H1 (cell line): ENCODE results near the gene SLC4A11. TPM values are rescaled to one million over a fixed set of nuclear protein-coding genes. Genes with fewer than 3 reads are reported as not detected.

ENCODE experiments used
- CTCF ChIA-PET: fragments of 300-600 bp; sonication (Branson Sonifier 250); formaldehyde crosslinking; loops from one replicate; lab custom pipeline; 2021; ENCODE audit not compliant: partially characterized antibody; lab: Charles Lee
- POLR2A ChIA-PET: fragments of 300-600 bp; sonication (Branson Sonifier 250); formaldehyde crosslinking; loops from one replicate; lab custom pipeline; 2021; ENCODE audit warnings: inconsistent platforms; ENCODE audit not compliant: partially characterized antibody; lab: Charles Lee
- DNase-seq, 2 experiments: peaks; one replicate each; pipeline versions ENCODE4 v3.0.0 to v3.0.0-alpha.2; 2010 to 2022; ENCODE audit warnings: low spot score in 2 of 2, low read depth in 1 of 2, mixed read lengths in 1 of 2
- FAIRE-seq: peaks from 2 replicates; lab custom pipeline; 2011; peaks lifted over from hg19 to GRCh38; lab: Jason Lieb, UNC
- H2AFZ ChIP-seq: 2 replicates; pipeline ENCODE4 v1.8.1; 2012; ENCODE audit warnings: low read length, inconsistent platforms
- H2AK5ac ChIP-seq: 2 replicates; pipeline ENCODE4 v1.6.1; 2013; ENCODE audit warnings: low read depth, low read length
- H2BK120ac ChIP-seq: replicated peaks from 2 replicates; pipeline ENCODE3; 2013; ENCODE audit warnings: low read depth, low read length, inconsistent platforms
- H2BK12ac ChIP-seq: 2 replicates; pipeline ENCODE4 v1.6.1; 2013; ENCODE audit warnings: low read depth, low read length
- H2BK15ac ChIP-seq: 2 replicates; pipeline ENCODE4 v1.6.1; 2013; ENCODE audit warnings: low read length
- H2BK20ac ChIP-seq: 2 replicates; pipeline ENCODE4 v1.6.1; 2013; ENCODE audit warnings: low read length
- H2BK5ac ChIP-seq: 2 replicates; pipeline ENCODE4 v1.6.1; 2013; ENCODE audit warnings: low read depth, low read length
- H3K14ac ChIP-seq: 2 replicates; pipeline ENCODE4 v1.6.1; 2013; ENCODE audit warnings: inconsistent platforms; ENCODE audit not compliant: insufficient read length
- H3K18ac ChIP-seq: 2 replicates; pipeline ENCODE4 v1.6.1; 2013; ENCODE audit warnings: low read length; ENCODE audit errors: extremely low read depth
- H3K23ac ChIP-seq: 2 replicates; pipeline ENCODE4 v1.6.1; 2013; ENCODE audit warnings: inconsistent platforms; ENCODE audit not compliant: insufficient read length
- H3K23me2 ChIP-seq: 2 replicates; pipeline ENCODE4 v1.6.1; 2013; ENCODE audit warnings: low read depth, low read length
- H3K27ac ChIP-seq: 2 replicates; pipeline ENCODE4 v1.6.1; 2011; ENCODE audit warnings: low read depth, low read length, inconsistent platforms
- H3K27me3 ChIP-seq, 4 experiments: replicated peaks in 1 of 4; 1 replicate in 1 of 4; 2 replicates in 3 of 4; pipeline versions ENCODE4 v1.6.1 to v1.8.1; 2011 to 2013; ENCODE audit warnings: low read length in 3 of 4, mild to moderate bottlenecking in 3 of 4, inconsistent platforms in 2 of 4, mixed read lengths in 2 of 4, moderate library complexity in 1 of 4; ENCODE audit not compliant: control insufficient read depth in 3 of 4, insufficient read depth in 3 of 4; ENCODE audit errors: extremely low read depth in 1 of 4
- H3K36me3 ChIP-seq, 4 experiments: 2 replicates each; pipeline versions ENCODE4 v1.6.1 to v1.8.1; 2011 to 2013; ENCODE audit warnings: mild to moderate bottlenecking in 4 of 4, low read length in 3 of 4, moderate library complexity in 2 of 4, control low read depth in 1 of 4, inconsistent platforms in 1 of 4; ENCODE audit not compliant: insufficient read depth in 4 of 4, control insufficient read depth in 2 of 4
- H3K4ac ChIP-seq: replicated peaks from 2 replicates; pipeline ENCODE3; 2013; ENCODE audit warnings: low read length, low read depth, mixed read lengths, inconsistent platforms; ENCODE audit not compliant: insufficient read length
- H3K4me1 ChIP-seq, 4 experiments: replicated peaks in 1 of 4; 1 replicate in 1 of 4; 2 replicates in 3 of 4; pipeline versions ENCODE4 v1.6.1 to v1.8.1; 2011 to 2013; ENCODE audit warnings: low read length in 3 of 4, inconsistent platforms in 2 of 4, mixed read lengths in 1 of 4; ENCODE audit not compliant: insufficient read depth in 4 of 4, control insufficient read depth in 3 of 4
- H3K4me2 ChIP-seq, 2 experiments: 2 replicates each; pipeline versions ENCODE4 v1.6.1 to v1.8.1; 2011 to 2013; ENCODE audit warnings: low read depth in 2 of 2, low read length in 2 of 2, control low read depth in 1 of 2, inconsistent platforms in 1 of 2, mild to moderate bottlenecking in 1 of 2; ENCODE audit not compliant: insufficient read depth in 1 of 2
- H3K4me3 ChIP-seq, 4 experiments: fragments of 200-600, 300-600 bp in 1 of 4; sonication (generic), shearing (Covaris generic), sonication (Bioruptor Twin) in 1 of 4; 2 replicates each; pipeline versions ENCODE4 v1.5.1 to v1.8.1; 2011 to 2016; ENCODE audit warnings: low read length in 4 of 4, low read depth in 3 of 4, control low read depth in 2 of 4, inconsistent platforms in 2 of 4, mild to moderate bottlenecking in 2 of 4, mixed read lengths in 1 of 4, moderate library complexity in 1 of 4; ENCODE audit not compliant: insufficient read depth in 2 of 4; ENCODE audit errors: extremely low read depth in 1 of 4
- H3K56ac ChIP-seq: replicated peaks from 2 replicates; pipeline ENCODE3; 2013; ENCODE audit warnings: low read depth, mild to moderate bottlenecking, mixed read lengths, low read length, inconsistent platforms; ENCODE audit not compliant: insufficient read length
- H3K79me1 ChIP-seq: 2 replicates; pipeline ENCODE4 v1.6.1; 2013; ENCODE audit warnings: low read depth, low read length, control low read depth
- H3K79me2 ChIP-seq, 2 experiments: 2 replicates each; pipeline versions ENCODE4 v1.6.1 to v1.8.1; 2012 to 2013; ENCODE audit warnings: low read length in 2 of 2, mild to moderate bottlenecking in 2 of 2, inconsistent platforms in 1 of 2; ENCODE audit not compliant: insufficient read depth in 2 of 2, control insufficient read depth in 1 of 2
- H3K9ac ChIP-seq, 4 experiments: replicated peaks in 1 of 4; 1 replicate in 1 of 4; 2 replicates in 3 of 4; pipeline versions ENCODE4 v1.6.1 to v1.8.1; 2011 to 2013; ENCODE audit warnings: low read depth in 3 of 4, low read length in 3 of 4, control low read depth in 2 of 4, mild to moderate bottlenecking in 2 of 4, moderate library complexity in 2 of 4, inconsistent platforms in 1 of 4; ENCODE audit errors: extremely low read depth in 1 of 4
- H3K9me3 ChIP-seq, 2 experiments: 2 replicates each; pipeline versions ENCODE4 v1.6.1 to v1.8.1; 2012 to 2013; ENCODE audit warnings: mild to moderate bottlenecking in 2 of 2, moderate library complexity in 2 of 2, control low read depth in 1 of 2, inconsistent platforms in 1 of 2, low read depth in 1 of 2, low read length in 1 of 2, mixed read lengths in 1 of 2; ENCODE audit not compliant: insufficient read depth in 2 of 2
- H4K20me1 ChIP-seq, 2 experiments: replicated peaks in 1 of 2; 2 replicates each; pipeline versions ENCODE3 to v1.8.1; 2011 to 2013; ENCODE audit warnings: inconsistent platforms in 2 of 2, low read length in 2 of 2, mild to moderate bottlenecking in 1 of 2; ENCODE audit not compliant: insufficient read depth in 2 of 2, control insufficient read depth in 1 of 2
- H4K5ac ChIP-seq: 2 replicates; pipeline ENCODE4 v1.6.1; 2013; ENCODE audit warnings: low read length, low read depth, mixed read lengths, inconsistent platforms; ENCODE audit not compliant: insufficient read length
- H4K8ac ChIP-seq: 2 replicates; pipeline ENCODE4 v1.8.0; 2013; ENCODE audit warnings: mild to moderate bottlenecking, moderate library complexity, low read length, inconsistent platforms; ENCODE audit not compliant: insufficient read depth; ENCODE audit errors: extremely low read depth
- H4K91ac ChIP-seq: replicated peaks from 2 replicates; pipeline ENCODE3; 2013; ENCODE audit warnings: low read length, mixed read lengths, inconsistent platforms; ENCODE audit not compliant: insufficient read length
- CTBP2 ChIP-seq: IDR thresholded peaks from 2 replicates; pipeline ENCODE4 v1.7.0; 2011; ENCODE audit warnings: borderline replicate concordance, mild to moderate bottlenecking, moderate library complexity, mixed read lengths, low read length; ENCODE audit not compliant: insufficient read depth, insufficient read length
- CTCF ChIP-seq, 3 experiments: IDR thresholded peaks; 1 replicate in 2 of 3; 2 replicates in 1 of 3; pipeline versions ENCODE4 v1.5.1 to v1.6.1; 2011; ENCODE audit warnings: low read length in 3 of 3, mild to moderate bottlenecking in 3 of 3, inconsistent platforms in 2 of 3, low read depth in 1 of 3, moderate library complexity in 1 of 3; ENCODE audit not compliant: insufficient read depth in 1 of 3; ENCODE audit errors: control extremely low read depth in 1 of 3
- EZH2 ChIP-seq: fragments of 200-600 bp; sonication (generic); IDR thresholded peaks from 2 replicates; pipeline ENCODE4 v1.7.1; 2012; ENCODE audit warnings: low read depth, mild to moderate bottlenecking, moderate library complexity, low read length, inconsistent platforms; ENCODE audit not compliant: severe bottlenecking
- KDM5A ChIP-seq: fragments of 200-600 bp; IDR thresholded peaks from 2 replicates; pipeline ENCODE4 v1.7.1; 2012; ENCODE audit warnings: mild to moderate bottlenecking, low read length, inconsistent platforms, mixed read lengths
- RAD21 ChIP-seq, 2 experiments: IDR thresholded peaks in 1 of 2; conservative IDR thresholded peaks in 1 of 2; 2 replicates each; pipeline ENCODE4 v1.6.1; 2011; ENCODE audit warnings: low read depth in 2 of 2, low read length in 2 of 2, improper control_type of control experiment in 1 of 2, inconsistent platforms in 1 of 2, mild to moderate bottlenecking in 1 of 2, moderate library complexity in 1 of 2
- SIN3A ChIP-seq, 2 experiments: IDR thresholded peaks in 1 of 2; conservative IDR thresholded peaks in 1 of 2; 2 replicates each; pipeline ENCODE4 v1.6.1; 2011 to 2012; ENCODE audit warnings: low read length in 2 of 2, improper control_type of control experiment in 1 of 2, low read depth in 1 of 2, mild to moderate bottlenecking in 1 of 2
- SIX5 ChIP-seq: IDR thresholded peaks from 2 replicates; pipeline ENCODE4 v1.6.1; 2011; ENCODE audit warnings: mild to moderate bottlenecking, low read depth, low read length
- SP1 ChIP-seq: IDR thresholded peaks from 2 replicates; pipeline ENCODE4 v1.6.1; 2011; ENCODE audit warnings: low read depth, low read length
- SRF ChIP-seq: IDR thresholded peaks from 2 replicates; pipeline ENCODE4 v1.6.1; 2011; ENCODE audit warnings: mild to moderate bottlenecking, low read depth, low read length, moderate library complexity
- TAF7 ChIP-seq: optimal IDR thresholded peaks from 2 replicates; pipeline ENCODE3; 2011; ENCODE audit warnings: low read depth, mild to moderate bottlenecking, inconsistent platforms, low read length, moderate library complexity, borderline replicate concordance
- WGBS, 2 experiments: shearing (Covaris generic) in 1 of 2; methylation state at CpG; one replicate each; pipeline versions ENCODE4 v1.1.6 to v1.1.7; 2013 to 2015; ENCODE audit warnings: low lambda C conversion rate in 2 of 2, mixed read lengths in 2 of 2, inconsistent platforms in 1 of 2, low coverage in 1 of 2, missing lambda C conversion rate in 1 of 2; ENCODE audit not compliant: insufficient replicate concordance in 2 of 2, insufficient coverage in 1 of 2, insufficient read length in 1 of 2; ENCODE audit errors: extremely low coverage in 1 of 2, missing lambda C conversion rate in 1 of 2; 5-methylcytosine and 5-hydroxymethylcytosine counted together
- polyA plus RNA-seq, 7 experiments: library from polyadenylated mRNA; depleted of rRNA in 3 of 7; stranded (reverse) in 5 of 7; unstranded in 2 of 7; fragments of >200 nt in 5 of 7; fragments of 200-250 nt in 2 of 7; gene quantifications; 1 replicate in 5 of 7; 2 replicates in 1 of 7; 4 replicates in 1 of 7; pipeline versions ENCODE4 v1.2.1 to v1.2.3, GENCODE V29; 2011 to 2013; ENCODE audit warnings: missing spikeins in 2 of 7, mixed read lengths in 2 of 7
- total RNA-seq: library from RNA; stranded (reverse); fragmentation: NEBNext Ultra II Directional; extraction: Animal tissue kit (Norgen Biotek cat#: 25700); gene quantifications from 2 replicates; pipeline ENCODE4 v1.2.1, GENCODE V29; 2021

The SLC4A11 gene
- total and polyA plus RNA-seq, 2 of the 8 experiments (the other 6 are each of a cell fraction or from before 2014, with no cell fraction given): 11.9 to 32.3 TPM

DNA sequence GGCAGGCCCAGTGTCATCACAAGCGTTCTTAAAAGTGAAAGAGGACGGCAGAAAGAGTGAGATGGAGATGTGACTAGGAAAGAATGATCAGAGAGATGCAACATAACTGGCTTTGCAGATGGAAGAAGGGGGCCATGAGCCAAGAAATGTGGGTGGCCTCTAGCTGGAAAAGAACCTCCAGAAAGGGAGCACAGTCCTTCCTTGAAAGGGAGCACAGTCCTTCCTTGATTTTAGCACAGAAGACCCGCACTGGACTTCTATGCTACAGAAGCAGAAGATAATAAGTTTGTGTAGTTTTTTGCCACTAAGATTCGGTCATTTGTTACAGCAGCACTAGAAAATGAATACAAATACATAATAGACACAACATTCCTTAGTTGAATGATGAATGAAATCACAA lies 58.7 kb downstream of the SLC4A11 start:
- Histone ChIP-seq H3K4me1 (peaks cover 0 to 5% (median 1%) of the 10 kb centered on the region in 4 experiments; a peak in 3 of 7 replicates), H3K9ac (no peak overlapping the region), H4K91ac (no peak overlapping the region), H3K79me2 (peaks cover 0 to 5% of the 10 kb centered on the region in 2 experiments; a peak in 2 of 4 replicates), H3K27me3 (no peaks in the 10 kb centered on the region), H3K56ac (no peak overlapping the region), H2AK5ac (no peak overlapping the region), H4K5ac (no peak overlapping the region), H3K27ac (no peak overlapping the region), H2AFZ (no peak overlapping the region), H3K4me2 (no peak overlapping the region), H2BK120ac (no peak overlapping the region), H3K4ac (no peak overlapping the region), H3K4me3 (no peak overlapping the region), H3K18ac (no peak overlapping the region), H3K9me3 (no peaks in the 10 kb centered on the region), H3K14ac (no peak overlapping the region), H3K23me2 (no peaks in the 10 kb centered on the region; the same call in 1 of the 2 replicates), H4K8ac (no peak overlapping the region), H2BK20ac (no peak overlapping the region), H3K79me1 (no peaks in the 10 kb centered on the region; the same call in 1 of the 2 replicates), H3K36me3 (no peaks in the 10 kb centered on the region; a peak in 2 of 8 replicates), H4K20me1 (peaks cover 0 to 1% of the 10 kb centered on the region in 2 experiments), H2BK5ac (no peak overlapping the region), H2BK15ac (no peak overlapping the region), H3K23ac (no peak overlapping the region), H2BK12ac (no peak overlapping the region)
- 65% methylated on average over 4 of the region's 4 CpGs; no CpG with 5 or more reads in 1 of the 2 experiments for WGBS, 2 experiments
- FAIRE-seq: no peak
- DNase-seq: no peak
- ChIA-PET CTCF (no interaction called here), POLR2A (interaction anchor here (1.1 to 1.4 kb wide), 2 partner anchors 10 to 12 kb away, joined by 3 read pairs; no protein-coding TSS in a partner anchor)
- TF ChIP-seq KDM5A (no peak), SRF (no peak), SIX5 (no peak), CTCF (IDR thresholded peaks at IDR 0.05; ENCODE audit: control extremely low read depth in 1 of 3, insufficient read depth in 1 of 3, low read depth in 1 of 3, low read length in 3 of 3) (no peak), TAF7 (no peak), RAD21 (IDR thresholded peaks at IDR 0.05 in 1 of 2, conservative IDR thresholded peaks at IDR 0.05 in 1 of 2; ENCODE audit: low read depth in 2 of 2, low read length in 2 of 2) (no peak), SP1 (no peak), CTBP2 (no peak), SIN3A (conservative IDR thresholded peaks at IDR 0.05 in 1 of 2, IDR thresholded peaks at IDR 0.05 in 1 of 2; ENCODE audit: low read depth in 1 of 2, low read length in 2 of 2) (no peak), EZH2 (no peak)
